Astrocyte of the spinal cord (primary cell): ENCODE data around the gene REXO4.

Source experiments
- DNase-seq: peaks from one replicate; pipeline ENCODE4 v3.0.0; 2011; ENCODE audit warnings: low read depth, low spot score
- H3K4me3 ChIP-seq: 2 replicates; pipeline ENCODE4 v1.5.1; 2011; ENCODE audit warnings: low read depth, mild to moderate bottlenecking, low read length, moderate library complexity
- in situ Hi-C: cut with HindIII; loops from 2 replicates; pipeline ENCODE4 v1.10.0; 2017; ENCODE audit warnings: low sequenced_read_pairs
- TF ChIP-seq, protein P1 (sequence below): IDR thresholded peaks from 2 replicates; pipeline ENCODE4 v1.5.1; 2012; ENCODE audit warnings: low read depth, mild to moderate bottlenecking, low read length, inconsistent platforms

Gene REXO4

DNA sequence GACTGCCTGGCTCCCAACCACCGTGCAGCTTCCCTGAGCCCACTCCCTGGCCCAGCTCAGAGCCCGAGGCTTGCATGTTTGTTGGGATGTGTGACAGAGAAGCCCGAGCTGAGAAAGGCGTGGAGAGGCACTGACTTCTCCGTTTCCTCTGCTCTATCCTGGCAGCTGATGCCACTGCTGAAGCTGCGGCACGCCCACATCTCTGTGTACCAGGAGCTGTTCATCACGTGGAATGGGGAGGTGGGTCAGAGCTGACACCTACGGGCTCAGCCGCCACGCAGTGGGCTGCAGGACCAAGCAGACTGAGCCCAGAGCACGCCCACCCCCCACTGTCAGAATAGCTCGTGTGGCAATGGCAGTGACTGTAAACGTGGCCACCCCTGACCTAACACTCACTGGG is 32.4 kb downstream of the REXO4 start:
- in situ Hi-C loops: no loop called here
- TF ChIP-seq, protein P1, sequence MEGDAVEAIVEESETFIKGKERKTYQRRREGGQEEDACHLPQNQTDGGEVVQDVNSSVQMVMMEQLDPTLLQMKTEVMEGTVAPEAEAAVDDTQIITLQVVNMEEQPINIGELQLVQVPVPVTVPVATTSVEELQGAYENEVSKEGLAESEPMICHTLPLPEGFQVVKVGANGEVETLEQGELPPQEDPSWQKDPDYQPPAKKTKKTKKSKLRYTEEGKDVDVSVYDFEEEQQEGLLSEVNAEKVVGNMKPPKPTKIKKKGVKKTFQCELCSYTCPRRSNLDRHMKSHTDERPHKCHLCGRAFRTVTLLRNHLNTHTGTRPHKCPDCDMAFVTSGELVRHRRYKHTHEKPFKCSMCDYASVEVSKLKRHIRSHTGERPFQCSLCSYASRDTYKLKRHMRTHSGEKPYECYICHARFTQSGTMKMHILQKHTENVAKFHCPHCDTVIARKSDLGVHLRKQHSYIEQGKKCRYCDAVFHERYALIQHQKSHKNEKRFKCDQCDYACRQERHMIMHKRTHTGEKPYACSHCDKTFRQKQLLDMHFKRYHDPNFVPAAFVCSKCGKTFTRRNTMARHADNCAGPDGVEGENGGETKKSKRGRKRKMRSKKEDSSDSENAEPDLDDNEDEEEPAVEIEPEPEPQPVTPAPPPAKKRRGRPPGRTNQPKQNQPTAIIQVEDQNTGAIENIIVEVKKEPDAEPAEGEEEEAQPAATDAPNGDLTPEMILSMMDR: no peak
- H3K4me3 ChIP-seq: no peak overlapping the region
- no peak for DNase-seq

DNA sequence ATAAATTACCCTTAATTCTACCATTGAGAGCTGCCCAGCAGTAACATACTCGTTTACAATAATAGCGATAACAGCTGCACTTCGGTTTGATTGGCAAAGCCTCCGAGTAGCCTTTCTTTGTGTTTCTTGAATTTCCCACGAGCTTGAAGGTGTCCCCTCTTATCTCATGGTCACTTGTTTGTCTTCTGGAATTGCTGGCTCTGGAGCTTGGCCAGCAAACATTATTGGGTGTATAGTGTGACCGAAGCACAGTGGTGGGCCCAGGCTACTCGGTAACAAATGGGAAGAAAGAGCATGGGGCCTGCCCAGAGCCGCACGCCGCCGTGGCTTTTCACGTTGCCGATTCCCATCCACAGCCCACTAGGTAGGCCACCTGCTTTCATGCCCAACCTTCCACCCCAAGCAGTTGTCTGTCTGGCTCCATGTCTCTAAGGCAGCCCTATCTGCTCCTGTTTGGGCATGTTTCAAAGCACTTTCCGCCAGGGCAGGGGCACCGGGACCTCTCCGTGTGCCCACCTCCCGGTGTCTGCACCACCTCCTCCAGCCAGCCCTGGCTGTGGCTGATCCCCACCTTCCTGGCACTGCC is 33.0 kb downstream of the REXO4 start:
- no peak for DNase-seq
- in situ Hi-C loops: no loop called here
- H3K4me3 ChIP-seq: no peak overlapping the region
- TF ChIP-seq, protein P1: no peak

DNA sequence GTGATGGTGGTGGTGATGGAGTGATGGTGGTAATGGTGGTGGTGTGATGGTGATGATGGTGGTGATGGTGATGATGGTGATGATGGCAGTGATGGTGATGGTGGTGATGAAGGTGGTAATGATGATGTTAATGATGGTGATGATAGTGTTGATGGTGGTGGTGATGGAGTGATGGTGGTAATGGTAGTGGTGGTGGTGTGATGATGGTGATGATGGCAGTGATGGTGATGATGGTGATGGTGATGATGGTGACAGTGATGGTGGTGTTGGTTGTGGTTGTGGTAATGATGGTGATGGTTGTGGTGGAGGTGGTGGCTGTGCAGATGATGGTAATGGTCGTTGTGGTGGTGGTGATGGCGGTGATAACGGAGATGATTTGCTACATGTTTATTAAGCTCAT is 34.4 kb downstream of the REXO4 start:
- no peak for DNase-seq
- TF ChIP-seq, protein P1: no peak
- H3K4me3 ChIP-seq: no peak overlapping the region
- in situ Hi-C loops: no loop called here

DNA sequence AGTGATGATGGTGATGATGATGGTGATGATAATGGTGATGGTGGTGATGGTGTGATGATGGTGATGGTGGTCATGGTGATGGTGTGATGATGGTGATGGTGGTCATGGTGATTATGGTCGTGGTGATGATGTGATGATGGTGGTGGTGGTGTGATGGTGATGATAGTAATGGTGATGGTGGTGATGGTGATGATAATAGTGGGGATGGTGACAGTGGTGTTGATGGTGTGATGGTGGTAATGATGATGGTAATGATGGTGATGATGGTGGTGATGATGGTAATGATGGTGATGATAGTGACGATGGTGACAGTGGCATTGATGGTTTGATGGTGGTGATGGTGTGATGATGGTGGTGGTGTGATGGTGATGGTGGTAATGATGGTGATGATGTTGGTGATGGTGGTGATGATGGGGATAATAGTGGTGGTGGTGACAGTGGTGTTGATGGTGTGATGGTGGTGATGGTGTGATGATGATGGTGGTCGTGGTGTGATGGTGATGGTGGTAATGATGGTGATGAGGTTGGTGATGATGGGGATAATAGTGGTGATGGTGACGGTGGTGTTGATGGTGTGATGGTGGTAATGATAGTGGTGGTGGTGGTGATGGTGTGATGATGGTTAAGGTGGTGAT is 35.2 kb downstream of the REXO4 start:
- TF ChIP-seq, protein P1: no peak
- in situ Hi-C loops: no loop called here
- DNase-seq: no peak
- no peak overlapping the region for H3K4me3 ChIP-seq

DNA sequence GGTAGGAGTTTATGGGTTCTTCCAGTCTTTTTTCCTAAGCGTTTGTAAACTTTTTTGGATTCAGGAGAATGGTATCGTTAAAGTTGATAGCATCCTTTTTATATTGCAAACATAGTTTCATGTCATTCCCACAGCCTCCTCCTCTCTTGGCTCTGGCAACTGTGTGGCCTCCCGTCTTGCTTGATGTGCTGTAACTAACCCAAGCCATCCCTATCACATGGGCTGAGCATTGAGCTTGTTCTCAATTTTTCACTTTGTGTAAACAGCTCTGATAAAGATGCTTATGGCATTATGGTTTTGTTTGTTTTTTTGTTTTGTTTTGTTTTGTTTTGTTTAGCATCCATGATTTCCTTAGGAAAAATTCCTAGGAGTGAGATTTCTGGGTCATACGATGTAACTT is 37.1 kb downstream of the REXO4 start:
- no peak overlapping the region for H3K4me3 ChIP-seq
- no peak for DNase-seq
- TF ChIP-seq, protein P1: no peak
- in situ Hi-C loops: no loop called here

DNA sequence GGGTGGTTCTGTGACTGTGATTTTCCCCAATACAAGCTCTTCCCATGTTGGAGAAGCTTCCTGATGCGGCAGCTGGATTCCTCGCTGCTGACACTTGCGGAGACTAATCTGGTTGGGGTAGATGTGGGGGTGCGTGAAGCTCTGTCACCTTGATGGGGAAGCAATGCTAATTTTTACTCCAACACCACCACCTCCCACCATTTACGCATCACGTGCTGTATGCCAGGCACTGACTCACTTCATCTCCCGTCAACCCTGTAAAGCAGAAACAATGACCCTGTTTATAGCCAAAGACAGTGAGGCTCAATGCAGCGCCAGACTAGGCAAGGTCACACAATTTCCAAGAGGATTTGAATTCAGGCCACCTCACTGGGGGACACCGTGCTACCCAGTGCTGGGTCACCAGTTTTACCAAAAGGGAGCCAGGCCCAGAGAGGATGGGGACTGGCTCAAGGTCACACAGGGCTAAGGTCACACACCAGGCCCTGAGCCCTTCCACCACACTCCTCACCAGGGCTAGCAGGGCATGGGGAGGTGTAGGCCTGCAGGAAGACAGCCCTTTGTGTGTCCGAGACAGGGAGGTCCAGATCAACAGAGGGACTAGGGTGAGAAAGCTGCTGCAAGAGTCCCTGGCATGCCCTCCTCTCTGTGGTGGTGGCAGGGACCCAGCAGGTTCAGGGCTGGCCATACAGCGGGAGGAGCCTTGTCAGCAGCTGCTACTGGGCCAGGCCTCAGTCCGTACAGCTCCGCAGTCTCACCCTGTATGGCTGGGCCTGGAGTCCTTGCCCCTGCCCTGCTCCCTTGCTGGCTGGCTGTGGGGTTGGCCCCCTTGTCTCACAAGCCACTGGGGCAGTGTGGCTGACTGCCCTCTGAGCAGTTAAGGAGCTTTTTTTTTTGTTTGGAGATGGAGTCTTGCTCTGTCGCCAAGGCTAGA is 38.4 kb downstream of the REXO4 start:
- no peak for DNase-seq
- no peak overlapping the region for H3K4me3 ChIP-seq
- in situ Hi-C loops: no loop called here
- TF ChIP-seq, protein P1: no peak
